ENCODE results near the gene CD247.

CD247 gene

GRCh38 chr1:167499106-167499505 is 19.2 kb downstream of the CD247 start:
- intact Hi-C loops (cut with DNase I) = no loop called here
- DNase-seq = peak in 1 of 42 donors; percentile 20

- intact Hi-C loops (cut with DNase I) = no loop called here
- DNase-seq = peak in 1 of 42 donors; percentile 0
Measured at GRCh38 chr1:167496797-167497619, 21.3 kb downstream of the CD247 start.

- intact Hi-C loops (cut with DNase I) = no loop called here
- DNase-seq = peak in 1 of 42 donors; percentile 3
Measured at GRCh38 chr1:167493372-167493771, 25.0 kb downstream of the CD247 start.

- intact Hi-C loops (cut with DNase I) = no loop called here
- peak in 1 of 42 donors; percentile 16 for DNase-seq
Measured at GRCh38 chr1:167492481-167492910, 25.8 kb downstream of the CD247 start.

GRCh38 chr1:167491586-167492461 is 26.5 kb downstream of the CD247 start:
- intact Hi-C loops (cut with DNase I) = no loop called here
- peak in 1 of 42 donors; percentile 13 for DNase-seq

GRCh38 chr1:167490765-167491164 is 27.6 kb downstream of the CD247 start:
- intact Hi-C loops (cut with DNase I) = no loop called here

GRCh38 chr1:167489571-167490340 is 28.6 kb downstream of the CD247 start:
- intact Hi-C loops (cut with DNase I) = no loop called here

More at GRCh38 chr1:167490765-167491164, 27.6 kb downstream of the CD247 start:
- no peak for DNase-seq

GRCh38 chr1:167488786-167489185 is 29.5 kb downstream of the CD247 start:
- DNase-seq = peak in 2 of 42 donors; percentile 19 to 39
- intact Hi-C loops (cut with DNase I) = no loop called here

More at GRCh38 chr1:167489571-167490340, 28.6 kb downstream of the CD247 start:
- DNase-seq = peak in 1 of 42 donors; percentile 13

- intact Hi-C loops (cut with DNase I) = no loop called here
- DNase-seq = peak in 1 of 42 donors; percentile 9
Measured at GRCh38 chr1:167487614-167488013, 30.7 kb downstream of the CD247 start.

- intact Hi-C loops (cut with DNase I) = no loop called here
- peak in 1 of 42 donors; percentile 26 for DNase-seq
Measured at GRCh38 chr1:167486090-167486824, 32.1 kb downstream of the CD247 start.

GRCh38 chr1:167484726-167485502 is 33.4 kb downstream of the CD247 start:
- peak in 1 of 42 donors; percentile 6 for DNase-seq
- intact Hi-C loops (cut with DNase I) = no loop called here

GRCh38 chr1:167483790-167484189 is 34.5 kb downstream of the CD247 start:
- intact Hi-C loops (cut with DNase I) = no loop called here
- DNase-seq = no peak

GRCh38 chr1:167482184-167482583 is 36.1 kb downstream of the CD247 start:
- peak in 1 of 42 donors; percentile 2 for DNase-seq
- intact Hi-C loops (cut with DNase I) = no loop called here

- intact Hi-C loops (cut with DNase I) = no loop called here
- DNase-seq = peak in 2 of 42 donors; percentile 7 to 29
Measured at GRCh38 chr1:167479331-167479979, 38.9 kb downstream of the CD247 start.

- intact Hi-C loops (cut with DNase I) = no loop called here
- DNase-seq = peak in 2 of 42 donors; percentile 14 to 35
Measured at GRCh38 chr1:167477986-167478385, 40.3 kb downstream of the CD247 start.

GRCh38 chr1:167476061-167476460 is 42.3 kb downstream of the CD247 start:
- no peak for DNase-seq
- intact Hi-C loops (cut with DNase I) = no loop called here

- intact Hi-C loops (cut with DNase I) = no loop called here
- peak in 16 of 42 donors; percentile 16 to 62 (median 36) for DNase-seq
Measured at GRCh38 chr1:167474191-167474641, 44.1 kb downstream of the CD247 start.
